ENCODE data around the gene PARD6A.

DNA sequence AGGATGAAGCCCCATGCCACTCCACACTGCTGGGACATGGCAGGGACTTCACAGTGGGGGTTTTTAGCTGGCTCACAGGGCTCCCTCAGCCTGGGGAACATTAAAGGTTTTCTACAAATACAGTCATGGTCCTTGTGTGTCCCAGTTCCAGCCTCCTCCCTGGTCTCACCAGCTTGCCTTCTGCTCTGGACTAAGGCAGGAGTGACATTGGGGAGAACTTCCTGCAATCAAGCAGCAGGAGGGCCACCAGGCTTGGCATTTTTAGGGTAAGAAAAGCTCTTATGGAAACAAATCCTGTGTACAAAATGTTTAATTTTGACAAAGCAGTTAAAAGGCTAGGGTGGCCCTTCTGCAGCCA is 1.9 kb downstream of the PARD6A start:
- TF ChIP-seq, protein P1, sequence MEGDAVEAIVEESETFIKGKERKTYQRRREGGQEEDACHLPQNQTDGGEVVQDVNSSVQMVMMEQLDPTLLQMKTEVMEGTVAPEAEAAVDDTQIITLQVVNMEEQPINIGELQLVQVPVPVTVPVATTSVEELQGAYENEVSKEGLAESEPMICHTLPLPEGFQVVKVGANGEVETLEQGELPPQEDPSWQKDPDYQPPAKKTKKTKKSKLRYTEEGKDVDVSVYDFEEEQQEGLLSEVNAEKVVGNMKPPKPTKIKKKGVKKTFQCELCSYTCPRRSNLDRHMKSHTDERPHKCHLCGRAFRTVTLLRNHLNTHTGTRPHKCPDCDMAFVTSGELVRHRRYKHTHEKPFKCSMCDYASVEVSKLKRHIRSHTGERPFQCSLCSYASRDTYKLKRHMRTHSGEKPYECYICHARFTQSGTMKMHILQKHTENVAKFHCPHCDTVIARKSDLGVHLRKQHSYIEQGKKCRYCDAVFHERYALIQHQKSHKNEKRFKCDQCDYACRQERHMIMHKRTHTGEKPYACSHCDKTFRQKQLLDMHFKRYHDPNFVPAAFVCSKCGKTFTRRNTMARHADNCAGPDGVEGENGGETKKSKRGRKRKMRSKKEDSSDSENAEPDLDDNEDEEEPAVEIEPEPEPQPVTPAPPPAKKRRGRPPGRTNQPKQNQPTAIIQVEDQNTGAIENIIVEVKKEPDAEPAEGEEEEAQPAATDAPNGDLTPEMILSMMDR (IDR thresholded peaks at IDR 0.05; ENCODE audit: borderline replicate concordance, extremely low read depth, low read length, poor library complexity, severe bottlenecking), result no peak
- TF ChIP-seq EZH2 (IDR thresholded peaks at IDR 0.05; ENCODE audit: borderline replicate concordance, low read depth, low read length, severe bottlenecking), result no peak
